Measurements from ENCODE around the gene PCSK7.
"Not testable (repeated sequence)": the region's sequence is repeated elsewhere in the genome, so short reads cannot be mapped to it uniquely, and the experiment has no call there.

Gene PCSK7

DNA sequence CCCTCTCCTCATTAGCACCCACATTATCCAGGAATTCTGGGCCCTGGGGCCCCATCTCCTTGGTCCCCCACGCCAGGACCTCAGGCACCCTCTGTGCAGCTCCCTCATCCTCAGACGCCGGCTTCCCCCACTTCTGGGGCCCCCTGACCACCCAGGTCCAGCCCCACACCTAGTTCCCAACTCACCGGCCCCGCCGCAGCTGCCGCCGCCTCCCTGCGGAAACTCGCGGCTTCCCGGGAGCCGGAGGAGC is at the start of gene PCSK7:
PCSK7 (minus strand) TSS at position 232 of the 250 bp plus-strand sequence. CDS start 2,229 bp downstream, outside the sequence.
- no peak for DNase-seq

DNA sequence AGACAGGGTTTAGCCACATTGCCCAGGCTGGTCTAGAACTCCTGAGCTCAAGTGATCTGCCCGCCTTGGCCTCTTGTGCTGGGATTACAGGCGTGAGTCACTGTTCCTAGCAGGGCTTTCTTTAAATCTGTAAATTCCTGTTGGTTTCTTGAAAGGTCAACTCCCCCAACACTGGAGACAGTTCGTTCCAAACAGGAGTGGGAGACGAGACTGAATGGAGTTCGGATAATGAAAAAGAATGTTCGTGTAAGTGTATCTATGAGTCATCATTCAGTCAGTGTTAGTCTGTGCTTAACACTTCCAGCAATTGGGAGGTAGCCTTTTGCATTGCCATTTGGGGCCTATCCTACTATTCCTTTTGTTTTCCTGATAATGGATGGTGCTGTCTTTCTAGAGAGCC is 49.3 kb upstream of the PCSK7 start:
- peak; percentile 98 for DNase-seq

- no peak for DNase-seq
Observed at GRCh38 chr11:117279711-117280376, 48.0 kb upstream of the PCSK7 start.

DNA sequence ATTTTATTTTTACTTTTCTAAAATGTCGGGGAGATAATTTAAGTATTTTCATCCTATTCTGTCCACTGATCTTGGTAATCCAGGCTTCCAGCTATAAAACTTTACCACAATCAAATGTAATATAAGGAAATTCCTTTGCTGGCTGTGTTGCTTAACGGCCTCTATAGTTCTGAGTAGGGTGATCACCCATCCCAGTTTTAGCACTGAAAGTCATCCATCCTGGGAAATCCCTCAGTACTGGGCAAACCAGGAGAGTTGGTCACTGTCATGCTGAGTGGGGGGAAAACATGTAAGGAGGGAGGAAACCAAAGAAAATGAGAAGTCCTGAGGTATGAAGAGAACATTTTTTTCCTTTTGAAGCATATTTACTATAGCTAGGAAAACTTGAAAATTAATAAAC is 46.5 kb upstream of the PCSK7 start:
- DNase-seq = no peak

DNA sequence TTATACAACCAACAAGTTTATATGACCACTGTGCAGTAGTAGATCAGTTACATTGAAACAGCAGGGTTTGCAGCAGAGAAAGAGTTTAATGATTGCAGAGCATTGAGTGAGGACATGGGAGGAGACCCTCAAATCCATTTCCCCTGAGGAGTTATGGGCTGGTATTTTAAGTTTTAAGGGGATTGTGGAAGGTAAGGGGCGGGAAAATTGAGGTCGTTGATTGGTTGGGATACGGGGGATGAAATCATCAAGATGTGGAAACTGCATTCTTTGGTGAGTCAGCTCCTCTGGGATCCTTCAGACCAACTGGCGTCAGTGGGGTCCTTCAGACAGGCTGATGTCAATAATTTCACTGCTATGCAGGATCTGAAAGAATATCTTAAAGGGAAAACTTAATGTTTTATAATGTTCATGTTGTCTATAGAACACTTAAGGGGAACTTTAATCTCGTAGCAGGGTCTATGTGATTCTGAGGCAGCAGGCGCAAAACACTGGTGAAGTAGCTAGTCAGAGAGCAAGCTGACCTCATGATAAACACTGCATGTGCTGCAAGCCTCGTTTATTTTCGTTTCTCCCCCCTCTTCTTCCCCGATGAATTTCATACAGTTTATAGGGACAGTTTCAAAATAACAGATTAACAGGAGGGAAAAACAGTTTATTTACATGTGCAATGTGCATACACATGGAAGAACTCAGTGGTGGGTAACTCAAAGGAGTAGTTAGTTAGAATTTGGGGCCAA is 41.8 kb upstream of the PCSK7 start:
- DNase-seq = no peak

- not testable (repeated sequence) for DNase-seq
Observed at GRCh38 chr11:117272175-117272574, 40.3 kb upstream of the PCSK7 start.

- DNase-seq = no peak
Observed at GRCh38 chr11:117271208-117271607, 39.3 kb upstream of the PCSK7 start.

DNA sequence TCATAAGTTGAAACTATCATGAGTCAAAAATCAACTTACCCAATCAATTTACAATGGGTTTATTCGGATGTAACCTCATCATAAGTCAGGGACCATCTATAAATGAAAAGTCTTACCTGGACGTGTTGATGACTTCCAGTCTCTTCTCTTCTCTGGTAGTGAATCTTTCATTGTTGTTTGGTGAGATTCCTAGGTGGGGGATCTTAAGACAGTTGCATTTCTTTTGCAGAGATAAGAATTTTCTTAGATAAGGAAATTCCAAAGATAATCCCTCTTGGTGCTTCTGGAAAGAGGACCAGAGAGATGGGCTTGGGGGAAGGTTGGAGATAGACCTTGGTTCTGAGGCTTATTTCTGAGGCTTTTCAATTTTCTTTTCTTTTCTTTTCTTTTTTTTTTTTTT is 38.0 kb upstream of the PCSK7 start:
- no peak for DNase-seq

DNA sequence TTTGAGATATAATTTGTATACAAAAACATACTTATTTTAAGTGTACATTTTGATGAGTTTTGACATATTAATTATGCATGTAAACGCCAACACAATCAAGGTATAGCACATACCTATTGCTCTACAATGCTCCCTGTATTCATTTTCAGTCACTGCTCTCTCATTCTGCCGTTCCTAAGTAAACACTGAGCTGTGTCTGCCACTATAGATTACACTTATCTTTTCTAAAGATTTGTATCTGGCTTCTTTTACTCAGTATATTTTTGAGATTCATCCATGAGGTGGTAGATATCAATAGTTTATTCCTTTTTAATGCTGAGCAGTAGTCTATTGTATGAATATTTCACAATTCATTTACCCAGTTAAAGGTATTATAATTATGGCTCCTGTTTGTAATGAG is 33.9 kb upstream of the PCSK7 start:
- DNase-seq = no peak

GRCh38 chr11:117264624-117265323 is 32.9 kb upstream of the PCSK7 start:
- DNase-seq = not testable (repeated sequence)

DNA sequence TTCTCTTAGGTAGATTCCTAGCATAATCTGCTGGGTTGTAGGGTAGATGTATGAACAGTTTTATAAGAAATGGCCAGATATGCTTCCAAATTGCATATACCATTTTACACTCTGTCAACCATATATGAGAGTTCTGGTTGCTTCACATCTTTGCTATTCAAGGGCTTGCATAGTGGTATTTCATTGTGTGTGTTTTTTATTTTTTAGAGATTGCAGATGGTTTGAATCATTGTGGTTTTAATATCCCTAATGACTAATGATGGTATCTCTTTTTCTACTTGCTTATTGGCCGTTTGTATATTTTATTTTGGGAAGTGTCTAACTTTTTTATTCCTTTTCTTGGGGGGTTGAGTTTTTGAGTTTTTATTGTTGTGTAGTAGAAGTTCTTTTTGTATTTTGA is 27.5 kb upstream of the PCSK7 start:
- peak; percentile 33 for DNase-seq

DNA sequence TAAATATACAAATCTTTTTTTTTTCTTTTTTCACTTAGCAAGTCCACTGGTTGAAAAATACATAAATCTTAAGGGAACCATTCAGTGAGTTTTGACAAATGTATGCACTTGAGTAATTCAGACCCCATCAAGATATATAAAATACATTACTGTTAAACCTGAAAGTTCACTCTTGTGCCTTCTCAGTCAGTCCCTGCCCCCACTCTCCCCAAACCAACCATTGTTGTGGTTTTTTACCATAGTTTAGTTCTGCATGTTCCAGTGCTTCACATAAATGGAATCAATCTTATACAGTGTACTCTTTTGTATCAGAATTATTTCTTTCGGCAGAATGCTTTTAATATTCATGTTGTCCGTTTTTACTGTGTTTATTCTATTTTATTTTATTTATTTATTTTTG is 26.7 kb upstream of the PCSK7 start:
- no peak for DNase-seq

DNA sequence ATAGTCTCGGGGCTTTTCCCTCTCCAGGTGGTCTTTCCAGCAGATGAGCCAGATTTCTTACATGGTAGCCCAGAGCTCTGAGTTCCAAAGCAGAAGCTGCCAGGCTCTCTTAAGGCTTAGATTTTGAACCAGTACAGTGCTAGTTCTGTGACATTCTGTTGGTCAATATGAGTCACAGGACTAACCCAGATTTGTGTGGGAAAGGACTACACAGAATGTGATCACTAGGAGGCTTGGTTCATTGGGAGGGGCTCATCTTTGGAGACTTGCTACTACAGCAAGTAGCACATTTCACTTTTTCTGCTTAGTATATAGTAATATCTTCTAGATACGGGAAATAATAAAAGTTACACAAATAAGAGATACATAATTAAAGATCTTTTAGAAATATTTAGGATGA is 24.7 kb upstream of the PCSK7 start:
- DNase-seq = no peak

GRCh38 chr11:117255966-117256365 is 24.1 kb upstream of the PCSK7 start:
- DNase-seq = peak; percentile 14

- no peak for DNase-seq
Observed at GRCh38 chr11:117251506-117251905, 19.6 kb upstream of the PCSK7 start.

DNA sequence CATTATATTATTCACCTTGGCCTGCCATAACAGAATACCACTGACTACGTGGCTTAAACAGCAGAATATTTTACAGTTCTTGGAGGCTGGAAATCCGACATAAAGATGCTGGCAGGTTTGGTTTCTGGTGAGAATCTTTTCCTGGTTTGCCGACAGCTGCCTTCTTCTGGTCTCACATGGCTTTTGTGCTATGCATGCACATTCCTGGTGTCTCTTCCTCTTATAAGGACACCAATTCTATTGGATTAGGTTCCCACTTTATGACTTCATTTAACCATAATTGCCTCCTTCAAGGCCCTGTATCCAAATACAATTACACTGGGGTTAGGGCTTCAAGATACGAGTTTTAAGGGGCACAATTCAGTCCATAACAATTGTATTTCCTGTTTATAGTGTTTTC is 17.7 kb upstream of the PCSK7 start:
- DNase-seq = no peak

DNA sequence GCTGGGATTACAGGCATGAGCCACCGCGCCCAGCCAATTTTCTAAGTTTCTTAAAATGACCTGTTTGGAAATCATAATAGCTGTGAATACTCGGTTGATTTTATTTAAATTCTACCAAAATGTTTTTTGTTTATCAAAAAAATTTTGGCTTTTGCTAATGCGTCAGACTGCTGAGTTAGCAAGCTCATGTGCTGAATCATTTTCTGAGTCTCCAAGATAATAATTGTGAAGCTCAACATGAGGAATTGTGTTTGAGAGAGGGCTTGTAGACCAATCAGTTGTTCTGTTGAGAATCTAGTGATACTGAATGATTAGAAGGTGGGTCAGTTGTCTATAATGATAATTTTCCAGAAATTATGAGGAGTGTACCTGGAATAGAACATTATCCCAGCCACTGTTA is 16.5 kb upstream of the PCSK7 start:
- no peak for DNase-seq

DNA sequence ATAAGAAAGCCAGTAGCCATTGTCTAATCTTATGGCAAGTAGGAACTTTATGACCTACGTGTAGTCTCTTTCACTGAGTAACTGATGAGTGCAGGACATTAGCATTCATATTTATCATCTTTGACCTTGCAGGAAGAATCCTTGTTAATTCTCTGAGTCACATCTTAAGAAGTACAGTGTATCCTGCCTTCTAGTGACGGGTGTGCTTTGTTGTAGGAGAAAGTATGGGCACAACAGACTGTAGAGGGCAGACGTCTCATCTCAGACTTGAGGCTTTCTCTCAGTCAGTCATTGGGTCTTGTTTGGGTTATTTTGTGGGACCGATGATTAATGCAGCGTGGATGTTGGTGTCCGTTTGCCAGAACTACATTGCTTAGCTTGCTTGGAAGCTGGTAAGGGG is 7.4 kb upstream of the PCSK7 start:
- peak; percentile 56 for DNase-seq

GRCh38 chr11:117238221-117238620 is 6.3 kb upstream of the PCSK7 start:
- no peak for DNase-seq

- DNase-seq = no peak
Observed at GRCh38 chr11:117232911-117233409, 1.1 kb upstream of the PCSK7 start.

DNA sequence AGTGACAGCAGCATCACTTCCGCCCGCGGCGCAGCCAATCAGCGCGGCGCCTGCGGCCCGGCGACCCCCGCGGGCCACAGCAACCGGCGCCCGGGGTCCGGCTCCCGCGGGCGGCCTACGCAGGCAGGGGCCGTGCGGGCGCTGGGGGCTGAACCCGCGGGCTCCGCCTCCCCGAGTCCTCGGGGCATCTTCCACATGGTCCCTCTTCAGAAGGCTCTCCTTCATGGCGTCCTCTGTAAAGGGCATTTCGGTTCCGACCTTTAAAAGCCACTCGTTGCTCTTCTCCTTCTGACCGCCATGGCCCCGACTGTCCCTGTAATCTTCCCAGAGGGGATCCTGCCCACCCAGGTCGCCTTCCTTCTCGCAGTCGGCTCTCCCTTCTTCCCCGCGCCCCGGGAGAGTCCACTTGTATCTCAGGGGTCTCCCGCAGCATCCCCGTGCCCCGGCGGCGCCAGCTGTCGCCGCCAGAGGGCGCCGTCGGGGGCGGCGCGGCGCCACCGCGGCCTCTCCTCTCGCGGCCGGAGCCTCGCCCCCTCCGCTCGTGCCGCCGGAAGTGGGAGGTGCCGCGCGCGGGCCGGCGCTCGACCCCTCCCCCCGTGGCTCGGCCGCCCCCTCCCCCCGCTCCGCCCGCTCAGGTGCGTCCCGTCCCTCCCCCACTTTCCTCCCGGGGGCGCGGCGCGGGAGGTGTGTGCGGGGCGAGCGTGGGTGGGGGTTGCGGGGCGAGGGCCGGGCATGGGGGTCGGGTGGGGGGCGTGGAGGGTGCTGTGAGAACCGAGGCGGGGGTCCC is 412 bp upstream of the PCSK7 start, which contains the start of gene RNF214:
RNF214 (plus strand) TSS at position 580 of the 787 bp plus-strand sequence. CDS start 1,602 bp downstream, outside the sequence.
- peak; percentile 66 for DNase-seq

DNA sequence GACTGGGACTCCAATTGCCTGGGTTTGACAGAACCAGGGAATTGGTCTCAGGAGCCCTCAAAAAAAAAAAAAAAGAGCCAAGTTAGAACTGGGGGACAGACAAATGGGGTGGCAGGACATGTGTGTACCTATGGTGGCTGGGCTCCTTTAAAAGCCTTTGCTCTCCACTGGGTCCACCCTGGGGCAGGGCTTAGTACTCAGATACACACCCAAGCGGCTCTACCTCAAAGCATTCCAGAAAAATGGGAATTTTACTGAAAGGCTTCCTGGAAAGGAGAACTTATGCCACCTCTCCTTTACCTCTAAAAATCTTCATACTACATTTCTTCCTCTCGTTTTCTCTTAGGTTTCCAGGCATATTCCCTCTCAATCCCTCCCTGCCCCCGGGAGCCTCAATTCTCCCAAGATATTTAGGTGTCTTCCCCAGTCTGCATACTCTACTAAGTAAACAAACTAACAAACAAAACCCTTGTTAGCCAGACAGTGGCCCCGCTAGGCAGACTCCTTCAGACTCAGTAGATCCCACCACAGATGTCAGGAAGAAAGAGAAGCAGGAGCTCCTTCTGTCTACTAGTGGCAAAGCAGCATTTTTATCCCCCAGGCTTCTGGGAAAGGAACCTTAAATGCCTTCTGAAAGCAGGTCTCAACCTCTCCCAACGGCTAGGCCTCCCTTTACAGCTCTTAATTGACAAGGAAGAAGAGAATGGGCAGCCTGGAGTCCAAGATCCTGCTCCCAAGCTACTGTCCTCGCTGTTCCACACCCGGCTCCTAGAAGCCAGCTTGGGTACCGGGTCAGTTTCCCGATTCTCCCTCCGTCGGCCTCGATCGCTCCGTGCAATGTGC is 653 bp downstream of the PCSK7 start:
- DNase-seq = no peak

All from kidney glomerular epithelial cell (primary cell).